ENCODE results near the gene NABP2. TPM values are rescaled to one million over a fixed set of nuclear protein-coding genes. Genes with fewer than 3 reads are reported as not detected.
A peak's percentile ranks its signal among the peaks of the same experiment; 100 is the strongest.

NABP2 gene
- polyA plus RNA-seq, 2 donors: 10.2 to 19.1 TPM

GRCh38 chr12:56223571-56224101 lies 506 bp upstream of the NABP2 start:
- H3K27ac ChIP-seq (ENCODE audit: low read depth in 2 of 2, low read length in 1 of 2): peak overlapping the region; percentile 66 to 92
- peaks cover 0 to 5% of the 10 kb centered on the region in 2 donors for H3K36me3 ChIP-seq (ENCODE audit: control insufficient read depth in 2 of 2, insufficient read depth in 2 of 2, low read length in 1 of 2)
- H3K4me3 ChIP-seq (ENCODE audit: low read depth in 1 of 2, low read length in 2 of 2): peak overlapping the region; percentile 59 to 71
- no peaks in the 10 kb centered on the region for H3K9me3 ChIP-seq (ENCODE audit: control insufficient read depth in 2 of 2, insufficient read depth in 1 of 2, low read depth in 1 of 2, low read length in 1 of 2)
- H3K4me1 ChIP-seq (ENCODE audit: control insufficient read depth in 2 of 2, insufficient read depth in 2 of 2, low read length in 1 of 2): peaks cover 0 to 3% of the 10 kb centered on the region in 2 donors
- H3K27me3 ChIP-seq (ENCODE audit: control insufficient read depth in 1 of 2, insufficient read depth in 2 of 2, low read length in 2 of 2): no peaks in the 10 kb centered on the region
- 19 to 24% methylated on average over 15 of the region's 15 CpGs for WGBS, 2 donors

- H3K36me3 ChIP-seq (ENCODE audit: control insufficient read depth in 2 of 2, insufficient read depth in 2 of 2, low read length in 1 of 2): peaks cover 0 to 5% of the 10 kb centered on the region in 2 donors
- H3K4me1 ChIP-seq (ENCODE audit: control insufficient read depth in 2 of 2, insufficient read depth in 2 of 2, low read length in 1 of 2): peaks cover 0 to 3% of the 10 kb centered on the region in 2 donors
- H3K27ac ChIP-seq (ENCODE audit: low read depth in 2 of 2, low read length in 1 of 2): peak overlapping the region in 1 of 2 donors; percentile 66
- 64 to 65% methylated on average over 11 of the region's 11 CpGs for WGBS, 2 donors
- no peaks in the 10 kb centered on the region for H3K27me3 ChIP-seq (ENCODE audit: control insufficient read depth in 1 of 2, insufficient read depth in 2 of 2, low read length in 2 of 2)
- H3K4me3 ChIP-seq (ENCODE audit: low read depth in 1 of 2, low read length in 2 of 2): peak overlapping the region; percentile 59 to 71
- no peaks in the 10 kb centered on the region for H3K9me3 ChIP-seq (ENCODE audit: control insufficient read depth in 2 of 2, insufficient read depth in 1 of 2, low read depth in 1 of 2, low read length in 1 of 2)
These were observed 812 bp downstream of the NABP2 start for GRCh38 chr12:56224954-56225353.

GRCh38 chr12:56229082-56229481 lies 4.9 kb downstream of the NABP2 start:
- no peak overlapping the region for H3K4me3 ChIP-seq (ENCODE audit: low read depth in 1 of 2, low read length in 2 of 2)
- no peak overlapping the region for H3K27ac ChIP-seq (ENCODE audit: low read depth in 2 of 2, low read length in 1 of 2)
- H3K9me3 ChIP-seq (ENCODE audit: control insufficient read depth in 2 of 2, insufficient read depth in 1 of 2, low read depth in 1 of 2, low read length in 1 of 2): no peaks in the 10 kb centered on the region
- WGBS, 2 donors: 88% methylated on average over 7 of the region's 7 CpGs
- no peaks in the 10 kb centered on the region for H3K27me3 ChIP-seq (ENCODE audit: control insufficient read depth in 1 of 2, insufficient read depth in 2 of 2, low read length in 2 of 2)
- peaks cover 0 to 5% of the 10 kb centered on the region in 2 donors for H3K36me3 ChIP-seq (ENCODE audit: control insufficient read depth in 2 of 2, insufficient read depth in 2 of 2, low read length in 1 of 2)
- H3K4me1 ChIP-seq (ENCODE audit: control insufficient read depth in 2 of 2, insufficient read depth in 2 of 2, low read length in 1 of 2): peaks cover 0 to 3% of the 10 kb centered on the region in 2 donors

GRCh38 chr12:56229916-56230431 lies 5.8 kb downstream of the NABP2 start, which contains the start of gene SLC39A5:
Gene SLC39A5 (plus strand): TSS chr12:56230051. CDS start chr12:56231275, 1,224 bp downstream.
- Histone ChIP-seq H3K4me3 (ENCODE audit: low read depth in 1 of 2, low read length in 2 of 2) (no peak within 1 kb of the TSS), H3K4me1 (ENCODE audit: control insufficient read depth in 2 of 2, insufficient read depth in 2 of 2, low read length in 1 of 2) (no peaks in the 10 kb centered on the region), H3K27ac (ENCODE audit: low read depth in 2 of 2, low read length in 1 of 2) (no peak within 1 kb of the TSS), H3K36me3 (ENCODE audit: control insufficient read depth in 2 of 2, insufficient read depth in 2 of 2, low read length in 1 of 2) (peaks cover 0 to 5% of the 10 kb centered on the region in 2 donors), H3K27me3 (ENCODE audit: control insufficient read depth in 1 of 2, insufficient read depth in 2 of 2, low read length in 2 of 2) (no peaks in the 10 kb centered on the region), H3K9me3 (ENCODE audit: control insufficient read depth in 2 of 2, insufficient read depth in 1 of 2, low read depth in 1 of 2, low read length in 1 of 2) (no peaks in the 10 kb centered on the region)
- 59 to 77% methylated on average over 4 of the region's 4 CpGs for WGBS, 2 donors

- no peak overlapping the region for H3K4me3 ChIP-seq (ENCODE audit: low read depth in 1 of 2, low read length in 2 of 2)
- H3K27me3 ChIP-seq (ENCODE audit: control insufficient read depth in 1 of 2, insufficient read depth in 2 of 2, low read length in 2 of 2): no peaks in the 10 kb centered on the region
- no peaks in the 10 kb centered on the region for H3K4me1 ChIP-seq (ENCODE audit: control insufficient read depth in 2 of 2, insufficient read depth in 2 of 2, low read length in 1 of 2)
- WGBS, 2 donors: 49 to 73% methylated on average over 8 of the region's 8 CpGs
- no peak overlapping the region for H3K27ac ChIP-seq (ENCODE audit: low read depth in 2 of 2, low read length in 1 of 2)
- H3K36me3 ChIP-seq (ENCODE audit: control insufficient read depth in 2 of 2, insufficient read depth in 2 of 2, low read length in 1 of 2): peaks cover 0 to 5% of the 10 kb centered on the region in 2 donors
- H3K9me3 ChIP-seq (ENCODE audit: control insufficient read depth in 2 of 2, insufficient read depth in 1 of 2, low read depth in 1 of 2, low read length in 1 of 2): no peaks in the 10 kb centered on the region
These were observed 6.5 kb downstream of the NABP2 start for GRCh38 chr12:56230432-56231183.

GRCh38 chr12:56231184-56231582 lies 7.0 kb downstream of the NABP2 start:
- Histone ChIP-seq H3K4me3 (ENCODE audit: low read depth in 1 of 2, low read length in 2 of 2) (no peak overlapping the region), H3K4me1 (ENCODE audit: control insufficient read depth in 2 of 2, insufficient read depth in 2 of 2, low read length in 1 of 2) (no peaks in the 10 kb centered on the region), H3K36me3 (ENCODE audit: control insufficient read depth in 2 of 2, insufficient read depth in 2 of 2, low read length in 1 of 2) (peaks cover 0 to 4% of the 10 kb centered on the region in 2 donors), H3K27me3 (ENCODE audit: control insufficient read depth in 1 of 2, insufficient read depth in 2 of 2, low read length in 2 of 2) (no peaks in the 10 kb centered on the region), H3K27ac (ENCODE audit: low read depth in 2 of 2, low read length in 1 of 2) (no peak overlapping the region), H3K9me3 (ENCODE audit: control insufficient read depth in 2 of 2, insufficient read depth in 1 of 2, low read depth in 1 of 2, low read length in 1 of 2) (no peaks in the 10 kb centered on the region)
- 80 to 87% methylated on average over 11 of the region's 11 CpGs for WGBS, 2 donors

- Histone ChIP-seq H3K27me3 (ENCODE audit: control insufficient read depth in 1 of 2, insufficient read depth in 2 of 2, low read length in 2 of 2) (no peaks in the 10 kb centered on the region), H3K4me3 (ENCODE audit: low read depth in 1 of 2, low read length in 2 of 2) (no peak overlapping the region), H3K27ac (ENCODE audit: low read depth in 2 of 2, low read length in 1 of 2) (no peak overlapping the region), H3K9me3 (ENCODE audit: control insufficient read depth in 2 of 2, insufficient read depth in 1 of 2, low read depth in 1 of 2, low read length in 1 of 2) (no peaks in the 10 kb centered on the region), H3K36me3 (ENCODE audit: control insufficient read depth in 2 of 2, insufficient read depth in 2 of 2, low read length in 1 of 2) (peaks cover 7 to 10% of the 10 kb centered on the region in 2 donors), H3K4me1 (ENCODE audit: control insufficient read depth in 2 of 2, insufficient read depth in 2 of 2, low read length in 1 of 2) (no peaks in the 10 kb centered on the region)
- WGBS, 2 donors: 67 to 77% methylated on average over 16 of the region's 16 CpGs
These were observed 10.7 kb downstream of the NABP2 start for GRCh38 chr12:56234746-56235436.

- WGBS, 2 donors: 89 to 94% methylated on average over 6 of the region's 6 CpGs
- Histone ChIP-seq H3K9me3 (ENCODE audit: control insufficient read depth in 2 of 2, insufficient read depth in 1 of 2, low read depth in 1 of 2, low read length in 1 of 2) (no peaks in the 10 kb centered on the region), H3K4me3 (ENCODE audit: low read depth in 1 of 2, low read length in 2 of 2) (no peak overlapping the region), H3K27ac (ENCODE audit: low read depth in 2 of 2, low read length in 1 of 2) (no peak overlapping the region), H3K4me1 (ENCODE audit: control insufficient read depth in 2 of 2, insufficient read depth in 2 of 2, low read length in 1 of 2) (no peaks in the 10 kb centered on the region), H3K36me3 (ENCODE audit: control insufficient read depth in 2 of 2, insufficient read depth in 2 of 2, low read length in 1 of 2) (peaks cover 7 to 15% of the 10 kb centered on the region in 2 donors), H3K27me3 (ENCODE audit: control insufficient read depth in 1 of 2, insufficient read depth in 2 of 2, low read length in 2 of 2) (no peaks in the 10 kb centered on the region)
These were observed 11.9 kb downstream of the NABP2 start for GRCh38 chr12:56236091-56236490.

- Histone ChIP-seq H3K4me1 (ENCODE audit: control insufficient read depth in 2 of 2, insufficient read depth in 2 of 2, low read length in 1 of 2) (no peaks in the 10 kb centered on the region), H3K27me3 (ENCODE audit: control insufficient read depth in 1 of 2, insufficient read depth in 2 of 2, low read length in 2 of 2) (no peaks in the 10 kb centered on the region), H3K27ac (ENCODE audit: low read depth in 2 of 2, low read length in 1 of 2) (no peak overlapping the region), H3K36me3 (ENCODE audit: control insufficient read depth in 2 of 2, insufficient read depth in 2 of 2, low read length in 1 of 2) (peaks cover 12 to 21% of the 10 kb centered on the region in 2 donors), H3K4me3 (ENCODE audit: low read depth in 1 of 2, low read length in 2 of 2) (no peak overlapping the region), H3K9me3 (ENCODE audit: control insufficient read depth in 2 of 2, insufficient read depth in 1 of 2, low read depth in 1 of 2, low read length in 1 of 2) (no peaks in the 10 kb centered on the region)
- WGBS, 2 donors: 63 to 67% methylated on average over 5 of the region's 5 CpGs
These were observed 12.8 kb downstream of the NABP2 start for GRCh38 chr12:56236985-56237384.

Measured in esophagus (tissue), 2 donors.